SU-DHL-6 (cell line): ENCODE measurements around the gene ARNT2.

Experiments used
- H2AFZ ChIP-seq: fragments of 200-600 bp; sonication (generic); 2 replicates; pipeline ENCODE4 v1.6.1; 2014; ENCODE audit warnings: low read depth, mild to moderate bottlenecking, moderate library complexity, mixed read lengths, antibody characterized with exemption, low read length; ENCODE audit not compliant: severe bottlenecking
- H3F3A ChIP-seq: fragments of 200-600 bp; shearing (Covaris generic); 2 replicates; pipeline ENCODE4 v1.6.0; 2016; ENCODE audit warnings: antibody characterized with exemption, mild to moderate bottlenecking; ENCODE audit not compliant: insufficient read depth
- H3K27ac ChIP-seq: fragments of 200-600 bp; sonication (generic); 2 replicates; pipeline ENCODE4 v1.5.1; 2016; ENCODE audit warnings: low read depth, mild to moderate bottlenecking, low read length, moderate library complexity, mixed read lengths
- H3K27me3 ChIP-seq: fragments of 200-600 bp; sonication (generic), shearing (Covaris generic); 2 replicates; pipeline ENCODE4 v1.6.0; 2014; ENCODE audit warnings: mild to moderate bottlenecking, low read length
- H3K36me3 ChIP-seq: fragments of 200-600 bp; sonication (generic); 2 replicates; pipeline ENCODE4 v1.6.1; 2014; ENCODE audit warnings: mild to moderate bottlenecking, low read length, mixed read lengths
- H3K4me2 ChIP-seq: fragments of 300-600, 200-600 bp; shearing (Covaris generic), sonication (generic); 2 replicates; pipeline ENCODE4 v1.6.0; 2014; ENCODE audit warnings: low read length, low read depth, mild to moderate bottlenecking; ENCODE audit not compliant: poor library complexity, severe bottlenecking
- H3K4me3 ChIP-seq: fragments of 200-600 bp; sonication (generic); 2 replicates; pipeline ENCODE4 v1.5.1; 2014; ENCODE audit warnings: antibody characterized with exemption, low read length, mild to moderate bottlenecking, mixed read lengths; ENCODE audit not compliant: insufficient read depth, poor library complexity, severe bottlenecking
- H3K79me2 ChIP-seq: fragments of 200-600 bp; sonication (generic); 2 replicates; pipeline ENCODE4 v1.6.1; 2014; ENCODE audit warnings: mild to moderate bottlenecking, low read length, moderate library complexity; ENCODE audit not compliant: insufficient read depth
- H3K9ac ChIP-seq: fragments of 200-600 bp; sonication (generic); 2 replicates; pipeline ENCODE4 v1.7.0; 2014; ENCODE audit warnings: mild to moderate bottlenecking, low read length
- H3K9me2 ChIP-seq: fragments of 200-600 bp; sonication (generic); replicated peaks from 2 replicates; pipeline ENCODE4 v1.6.1; 2014; ENCODE audit warnings: low read length; ENCODE audit not compliant: insufficient read depth
- H3K9me3 ChIP-seq: fragments of 200-600 bp; sonication (generic); 2 replicates; pipeline ENCODE4 v1.6.1; 2014; ENCODE audit warnings: low read length, mixed read lengths; ENCODE audit not compliant: insufficient read depth
- H4K20me1 ChIP-seq: fragments of 200-600 bp; sonication (generic); 2 replicates; pipeline ENCODE4 v1.6.1; 2014; ENCODE audit warnings: low read depth, mild to moderate bottlenecking, antibody characterized with exemption, low read length, moderate library complexity, mixed read lengths
- CTCF ChIP-seq: fragments of 200-600 bp; sonication (generic); IDR thresholded peaks from one replicate; pipeline ENCODE4 v1.5.1; 2017; ENCODE audit warnings: antibody characterized with exemption, mild to moderate bottlenecking, low read length, moderate library complexity; ENCODE audit not compliant: insufficient read depth, poor library complexity, severe bottlenecking
- EZH2phosphoT487 ChIP-seq: fragments of 200-600 bp; sonication (generic), shearing (Covaris generic); conservative IDR thresholded peaks from 2 replicates; pipeline ENCODE4 v1.6.1; 2018; ENCODE audit warnings: mild to moderate bottlenecking, antibody characterized with exemption, low read length, moderate library complexity, mixed read lengths

Gene ARNT2

DNA sequence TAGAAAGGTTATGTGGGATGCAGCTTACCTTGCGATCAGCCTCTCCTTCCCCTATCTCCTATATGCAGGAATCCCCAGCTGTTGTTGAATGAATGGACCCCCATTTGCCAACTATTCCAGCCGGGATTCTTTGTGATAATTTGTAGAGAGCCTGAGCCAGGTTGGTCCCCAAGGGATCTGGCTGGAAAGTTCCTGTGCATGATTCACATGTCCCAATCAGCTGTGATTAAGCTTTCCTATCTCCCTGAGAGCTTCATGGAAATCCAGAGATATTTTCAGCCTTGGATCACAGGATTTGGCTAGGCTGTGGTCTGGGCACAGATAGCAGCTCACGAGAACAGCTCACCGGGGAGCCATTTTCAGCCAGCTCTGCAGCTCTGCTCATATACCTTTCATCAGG, 76.7 kb downstream of the ARNT2 start:
- H3K27ac ChIP-seq, result no peak overlapping the region
- TF ChIP-seq EZH2phosphoT487 (no peak), CTCF (no peak)
- H4K20me1 ChIP-seq, result no peaks in the 10 kb centered on the region
- no peak overlapping the region for H3K4me2 ChIP-seq
- no peaks in the 10 kb centered on the region for H3K9me3 ChIP-seq
- H3F3A ChIP-seq, result no peaks in the 10 kb centered on the region
- no peak overlapping the region for H3K4me3 ChIP-seq
- no peaks in the 10 kb centered on the region for H3K36me3 ChIP-seq
- H3K79me2 ChIP-seq, result no peaks in the 10 kb centered on the region
- H2AFZ ChIP-seq, result no peak overlapping the region
- no peaks in the 10 kb centered on the region for H3K27me3 ChIP-seq
- H3K9ac ChIP-seq, result no peak overlapping the region
- no peaks in the 10 kb centered on the region for H3K9me2 ChIP-seq

DNA sequence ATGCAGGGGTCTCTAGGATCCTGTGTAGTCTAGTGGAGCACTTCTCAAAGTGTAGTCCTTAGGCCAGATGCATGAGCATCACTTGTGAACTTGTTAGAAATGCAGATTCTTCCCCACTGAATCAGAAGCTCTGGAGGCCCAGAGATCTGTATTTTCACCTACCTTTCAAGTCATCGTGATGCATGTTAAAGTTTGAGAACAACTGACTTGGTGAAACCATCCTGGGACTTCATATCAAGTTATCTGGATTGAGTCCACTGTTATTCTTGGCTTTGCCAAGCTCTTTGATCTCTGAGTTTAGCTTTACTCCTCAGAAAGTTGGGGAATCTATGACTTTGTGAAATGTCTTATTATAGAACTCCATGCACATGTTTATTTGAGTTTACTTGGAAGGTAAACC, 78.5 kb downstream of the ARNT2 start:
- H2AFZ ChIP-seq, result no peak overlapping the region
- no peak overlapping the region for H3K9ac ChIP-seq
- TF ChIP-seq EZH2phosphoT487 (no peak), CTCF (no peak)
- H3K27ac ChIP-seq, result no peak overlapping the region
- no peaks in the 10 kb centered on the region for H3K36me3 ChIP-seq
- H3K4me2 ChIP-seq, result no peak overlapping the region
- no peaks in the 10 kb centered on the region for H3K9me2 ChIP-seq
- no peaks in the 10 kb centered on the region for H3K27me3 ChIP-seq
- H3K9me3 ChIP-seq, result no peaks in the 10 kb centered on the region
- H4K20me1 ChIP-seq, result no peaks in the 10 kb centered on the region
- H3K79me2 ChIP-seq, result no peaks in the 10 kb centered on the region
- no peaks in the 10 kb centered on the region for H3F3A ChIP-seq
- H3K4me3 ChIP-seq, result no peak overlapping the region

DNA sequence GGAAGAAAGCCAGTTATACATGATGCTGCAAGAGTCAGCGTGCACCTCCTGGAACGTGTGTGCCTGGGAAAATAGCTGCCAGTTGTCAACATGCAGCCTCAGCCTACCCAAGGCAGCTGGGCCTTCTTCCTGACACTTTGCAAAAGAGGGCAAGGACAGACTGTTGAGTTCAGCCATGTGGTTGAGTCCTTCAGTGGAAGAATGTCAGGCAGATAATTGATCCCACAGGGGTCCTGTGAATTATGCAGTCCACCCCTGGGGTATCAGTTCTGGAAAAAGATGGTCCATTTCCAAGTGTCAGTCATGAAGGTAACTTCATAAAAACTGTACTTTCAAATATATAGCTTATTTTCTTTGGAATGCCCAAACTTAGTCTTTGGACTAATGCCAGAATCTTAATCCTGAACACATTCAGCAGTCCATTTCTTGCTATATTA, 79.6 kb downstream of the ARNT2 start:
- Histone ChIP-seq H3F3A (no peaks in the 10 kb centered on the region), H3K9ac (no peak overlapping the region)

More for the DNA sequence above, 79.6 kb downstream of the ARNT2 start:
- Histone ChIP-seq H2AFZ (no peak overlapping the region), H3K9me3 (no peaks in the 10 kb centered on the region), H3K27ac (no peak overlapping the region), H3K9me2 (no peaks in the 10 kb centered on the region), H3K79me2 (no peaks in the 10 kb centered on the region), H4K20me1 (no peaks in the 10 kb centered on the region), H3K36me3 (no peaks in the 10 kb centered on the region), H3K27me3 (no peaks in the 10 kb centered on the region), H3K4me3 (no peak overlapping the region), H3K4me2 (no peak overlapping the region)
- TF ChIP-seq CTCF (no peak), EZH2phosphoT487 (no peak)
